ENCODE measurements around the gene EPN2.

Gene EPN2

GRCh38 chr17:19333736-19334290 lies 96.6 kb downstream of the EPN2 start:
- no peak for DNase-seq (ENCODE audit: low read depth)
- TF ChIP-seq CTCF (IDR thresholded peaks at IDR 0.05; ENCODE audit: insufficient read depth, low read depth, low read length, missing control alignments): no peak

GRCh38 chr17:19334331-19334730 lies 97.2 kb downstream of the EPN2 start:
- H3K4me3 ChIP-seq (ENCODE audit: low read length): no peak overlapping the region
- no peak for TF ChIP-seq CTCF (IDR thresholded peaks at IDR 0.05; ENCODE audit: insufficient read depth, low read depth, low read length, missing control alignments)

More at GRCh38 chr17:19333736-19334290, 96.6 kb downstream of the EPN2 start:
- no peak overlapping the region for H3K4me3 ChIP-seq (ENCODE audit: low read length)

GRCh38 chr17:19335951-19336631 lies 98.9 kb downstream of the EPN2 start:
- no peak for DNase-seq (ENCODE audit: low read depth)
- H3K4me3 ChIP-seq (ENCODE audit: low read length): no peak overlapping the region
- no peak for TF ChIP-seq CTCF (IDR thresholded peaks at IDR 0.05; ENCODE audit: insufficient read depth, low read depth, low read length, missing control alignments)

More at GRCh38 chr17:19334331-19334730, 97.2 kb downstream of the EPN2 start:
- no peak for DNase-seq (ENCODE audit: low read depth)

GRCh38 chr17:19336938-19337711 lies 100.0 kb downstream of the EPN2 start:
- no peak for DNase-seq (ENCODE audit: low read depth)
- TF ChIP-seq CTCF (IDR thresholded peaks at IDR 0.05; ENCODE audit: insufficient read depth, low read depth, low read length, missing control alignments): no peak
- no peak overlapping the region for H3K4me3 ChIP-seq (ENCODE audit: low read length)

- H3K4me3 ChIP-seq (ENCODE audit: low read length): no peak overlapping the region
- TF ChIP-seq CTCF (IDR thresholded peaks at IDR 0.05; ENCODE audit: insufficient read depth, low read depth, low read length, missing control alignments): no peak
- DNase-seq (ENCODE audit: low read depth): no peak
Measured at GRCh38 chr17:19337712-19338023, 100.5 kb downstream of the EPN2 start.

GRCh38 chr17:19338031-19338990 lies 101.1 kb downstream of the EPN2 start:
- peak; percentile 55 for TF ChIP-seq CTCF (IDR thresholded peaks at IDR 0.05; ENCODE audit: insufficient read depth, low read depth, low read length, missing control alignments)
- peak; percentile 57 for DNase-seq (ENCODE audit: low read depth)
- H3K4me3 ChIP-seq (ENCODE audit: low read length): no peak overlapping the region
